Activated naive CD8-positive, alpha-beta T cell treated with anti-CD3 and anti-CD28 coated beads for 36 hours (primary cell): Measurements from ENCODE around the gene SPEG. TPM values are rescaled to one million over a fixed set of nuclear protein-coding genes. Genes with fewer than 3 reads are reported as not detected.
A peak's percentile ranks its signal among the peaks of the same experiment; 100 is the strongest.
"Not testable (repeated sequence)": the region's sequence is repeated elsewhere in the genome, so short reads cannot be mapped to it uniquely, and the experiment has no call there.

ENCODE experiments used
- DNase-seq: peaks from one replicate; pipeline ENCODE4 v3.0.0; 2021
- H3K27ac Mint-ChIP-seq: one replicate; pipeline ENCODE4 v1.8.0; 2022; ENCODE audit warnings: mild to moderate bottlenecking, moderate library complexity, mixed read lengths
- H3K27me3 Mint-ChIP-seq: one replicate; pipeline ENCODE4 v1.8.0; 2022; ENCODE audit warnings: mild to moderate bottlenecking, mixed read lengths
- H3K36me3 Mint-ChIP-seq: one replicate; pipeline ENCODE4 v1.8.0; 2021; ENCODE audit warnings: mild to moderate bottlenecking, mixed read lengths
- H3K4me1 Mint-ChIP-seq: one replicate; pipeline ENCODE4 v1.8.0; 2021; ENCODE audit warnings: mixed read lengths
- H3K4me3 Mint-ChIP-seq: one replicate; pipeline ENCODE4 v1.8.0; 2022; ENCODE audit warnings: mild to moderate bottlenecking, moderate library complexity, mixed read lengths
- H3K9me3 Mint-ChIP-seq: one replicate; pipeline ENCODE4 v1.8.0; 2022; ENCODE audit warnings: mixed read lengths
- total RNA-seq, 2 experiments: library from RNA; stranded (reverse); gene quantifications; one replicate each; pipeline ENCODE4 v1.2.3, GENCODE V29; 2021

The SPEG gene
- total RNA-seq = 1 to 10 TPM; 1.5 to 1.6 TPM

DNA sequence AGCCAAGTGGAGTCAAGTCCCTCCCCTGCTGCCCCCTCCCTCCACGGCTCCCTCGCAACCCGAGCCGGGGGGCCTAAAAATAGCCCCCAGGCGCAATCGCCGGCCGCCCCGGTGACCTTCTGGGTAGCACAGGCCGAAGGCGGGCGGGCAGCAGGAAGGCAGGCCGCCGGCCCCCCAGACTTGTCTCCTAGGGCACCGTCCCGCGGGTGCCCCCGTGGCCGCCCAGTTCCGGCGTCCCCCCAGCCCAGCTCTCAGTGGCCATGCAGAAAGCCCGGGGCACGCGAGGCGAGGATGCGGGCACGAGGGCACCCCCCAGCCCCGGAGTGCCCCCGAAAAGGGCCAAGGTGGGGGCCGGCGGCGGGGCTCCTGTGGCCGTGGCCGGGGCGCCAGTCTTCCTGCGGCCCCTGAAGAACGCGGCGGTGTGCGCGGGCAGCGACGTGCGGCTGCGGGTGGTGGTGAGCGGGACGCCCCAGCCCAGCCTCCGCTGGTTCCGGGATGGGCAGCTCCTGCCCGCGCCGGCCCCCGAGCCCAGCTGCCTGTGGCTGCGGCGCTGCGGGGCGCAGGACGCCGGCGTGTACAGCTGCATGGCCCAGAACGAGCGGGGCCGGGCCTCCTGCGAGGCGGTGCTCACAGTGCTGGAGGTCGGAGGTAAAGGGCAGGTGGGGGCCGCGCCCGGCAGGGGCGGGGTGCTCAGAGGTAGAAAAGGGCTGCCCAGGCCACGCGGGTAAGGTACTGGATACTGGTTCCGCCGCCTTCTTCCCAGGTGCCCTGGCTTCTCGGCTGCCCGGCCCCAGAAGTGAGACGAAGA, at the start of gene SPEG:
TSS of gene SPEG (plus strand) at position 126 of the 808 bp plus-strand sequence. CDS start at position 261, 135 bp downstream.
- no peaks in the 10 kb centered on the region for H3K36me3 Mint-ChIP-seq
- no peak for DNase-seq
- peaks cover 22% of the 10 kb centered on the region for H3K27me3 Mint-ChIP-seq
- H3K4me1 Mint-ChIP-seq = no peaks in the 10 kb centered on the region
- no peak within 1 kb of the TSS for H3K27ac Mint-ChIP-seq
- no peaks in the 10 kb centered on the region for H3K9me3 Mint-ChIP-seq
- H3K4me3 Mint-ChIP-seq = no peak within 1 kb of the TSS

DNA sequence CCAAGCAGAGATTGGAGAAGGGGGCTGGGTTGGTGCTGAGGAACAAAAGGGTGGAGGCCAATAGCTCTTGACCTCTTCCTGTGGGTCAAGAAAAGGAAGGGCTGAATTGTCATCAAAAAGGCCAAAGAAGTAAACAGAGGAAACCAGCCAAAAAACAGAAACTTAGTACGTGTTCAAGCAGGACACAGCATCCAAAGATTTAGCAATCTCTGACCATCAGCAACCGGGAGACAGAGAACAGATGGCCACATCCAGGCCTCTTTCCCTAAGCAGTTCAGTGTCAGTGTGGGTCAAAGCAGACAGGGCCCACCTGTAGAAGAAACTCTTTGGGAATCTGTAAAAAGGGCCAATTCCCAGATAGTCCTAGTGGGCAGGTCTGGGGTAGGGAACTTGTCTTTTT, 49.8 kb upstream of the SPEG start:
- peaks cover 23% of the 10 kb centered on the region for H3K36me3 Mint-ChIP-seq
- no peaks in the 10 kb centered on the region for H3K27me3 Mint-ChIP-seq

DNA sequence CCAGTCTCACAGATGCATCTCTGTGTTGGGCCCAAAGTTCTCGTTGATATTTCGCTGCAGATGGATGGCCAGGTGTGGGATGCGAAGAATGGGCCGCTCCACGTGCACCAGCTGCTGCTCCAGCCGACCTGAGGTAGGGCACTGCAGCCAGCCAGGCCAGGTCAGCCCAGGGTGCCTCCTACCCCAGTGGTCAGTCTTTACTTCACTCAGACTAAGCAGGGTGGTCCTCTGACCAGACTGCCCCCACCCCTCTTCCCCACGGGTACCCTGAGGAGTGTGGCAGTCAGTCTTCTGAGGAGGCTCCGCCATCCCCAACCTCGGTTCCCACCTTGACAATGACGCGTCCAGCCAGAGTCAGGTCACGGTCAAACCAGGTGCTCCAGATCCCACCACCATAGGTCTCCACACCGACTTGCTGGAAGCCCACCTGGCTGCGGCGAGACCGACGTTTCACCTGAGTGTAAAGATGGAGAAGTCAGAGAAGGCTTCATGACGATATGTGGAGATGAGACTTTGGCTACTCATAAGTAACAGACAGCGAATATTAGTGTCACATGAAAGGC, 48.6 kb upstream of the SPEG start:
- Mint-ChIP-seq H3K4me1 (peaks cover 14% of the 10 kb centered on the region), H3K27me3 (no peaks in the 10 kb centered on the region), H3K27ac (no peak overlapping the region), H3K9me3 (no peaks in the 10 kb centered on the region), H3K36me3 (peaks cover 20% of the 10 kb centered on the region), H3K4me3 (peak overlapping the region; percentile 98)
- no peak for DNase-seq

More for the DNA sequence above, 49.8 kb upstream of the SPEG start:
- no peak for DNase-seq
- H3K4me3 Mint-ChIP-seq = peak overlapping the region; percentile 11
- peaks cover 14% of the 10 kb centered on the region for H3K4me1 Mint-ChIP-seq
- no peaks in the 10 kb centered on the region for H3K9me3 Mint-ChIP-seq
- no peak overlapping the region for H3K27ac Mint-ChIP-seq

DNA sequence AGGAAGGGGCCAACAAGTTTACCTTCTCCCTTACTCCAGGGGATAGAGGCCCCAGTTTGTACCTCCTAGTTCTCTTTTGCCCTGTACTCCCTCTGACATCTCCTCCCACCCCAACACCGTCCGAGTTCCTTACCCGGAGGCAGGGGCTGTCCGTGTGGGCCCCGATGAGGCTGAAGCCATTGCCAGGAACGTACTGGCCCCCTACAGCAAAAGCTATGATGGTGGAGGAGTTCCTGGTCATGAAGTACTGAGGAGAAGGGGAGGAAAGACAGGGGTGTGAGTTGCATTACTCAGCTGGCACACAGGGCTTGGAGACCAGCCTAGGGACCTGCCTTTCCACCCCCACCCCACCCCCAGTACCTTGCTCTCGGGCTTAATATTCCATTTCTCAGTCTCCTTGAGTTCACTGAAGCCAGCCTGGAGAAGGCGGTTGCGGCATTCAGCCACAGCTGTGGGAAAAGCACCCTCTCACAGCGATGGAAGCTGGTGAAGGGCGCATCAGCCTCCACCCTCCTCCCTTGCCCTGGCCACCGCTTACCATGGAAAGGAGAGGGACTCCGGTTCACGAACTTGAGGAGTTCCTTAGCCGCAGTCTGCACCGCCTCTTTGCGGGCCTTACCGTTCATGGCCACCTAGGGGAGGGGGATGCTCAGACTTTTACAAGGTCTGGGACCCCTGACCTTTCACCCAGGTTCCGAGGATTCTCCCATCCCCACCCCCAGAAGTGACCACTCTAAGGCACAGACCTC, 47.9 kb upstream of the SPEG start:
- H3K4me3 Mint-ChIP-seq = peak overlapping the region; percentile 98
- H3K27ac Mint-ChIP-seq = peak overlapping the region; percentile 98
- H3K36me3 Mint-ChIP-seq = peaks cover 17% of the 10 kb centered on the region
- H3K4me1 Mint-ChIP-seq = peaks cover 14% of the 10 kb centered on the region
- no peaks in the 10 kb centered on the region for H3K9me3 Mint-ChIP-seq
- no peaks in the 10 kb centered on the region for H3K27me3 Mint-ChIP-seq
- no peak for DNase-seq

DNA sequence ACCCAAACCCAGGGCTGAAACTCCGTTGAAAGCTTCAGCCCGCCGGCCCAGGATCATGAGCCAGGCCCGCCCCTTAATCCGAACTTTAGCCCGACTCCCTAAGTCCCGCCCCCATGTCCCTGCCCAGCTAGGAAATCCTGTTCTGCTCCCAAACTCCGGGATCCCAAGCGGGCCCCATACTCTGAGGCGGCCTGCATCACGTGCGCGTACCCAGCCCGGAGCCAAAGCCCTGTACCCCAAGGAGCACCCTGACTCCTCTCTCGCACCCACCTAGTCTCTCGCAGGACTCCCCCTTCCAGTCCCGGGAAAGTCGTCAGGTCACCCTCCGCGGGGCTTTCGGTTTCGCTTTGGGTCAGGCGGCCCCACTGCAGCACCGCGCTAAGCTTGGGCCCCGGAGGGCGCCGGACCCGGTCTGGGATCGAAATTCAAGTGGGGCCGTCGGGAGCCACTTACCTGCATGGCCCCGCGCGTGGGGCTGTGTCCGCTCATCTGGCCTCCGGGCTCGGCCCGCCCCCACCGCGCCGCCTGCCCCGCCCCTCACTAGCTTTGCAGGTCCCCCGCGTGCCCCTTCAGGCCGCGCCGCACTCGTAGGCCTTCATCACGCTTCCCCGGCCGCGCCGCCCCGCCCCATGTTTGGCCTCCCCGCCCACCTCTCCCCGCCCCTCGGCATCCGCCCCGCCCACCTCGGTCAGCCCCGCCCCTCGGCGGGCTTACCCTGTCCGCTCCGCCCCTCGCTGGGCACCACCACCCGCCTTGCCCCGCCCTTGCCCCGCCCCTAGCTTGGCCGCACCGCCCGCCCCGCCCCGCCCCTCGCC, 47.1 kb upstream of the SPEG start, which contains the start of gene DNPEP:
TSS of gene DNPEP (minus strand) at position 607 of the 815 bp plus-strand sequence. CDS start at position 489, 118 bp downstream.
- peaks cover 14% of the 10 kb centered on the region for H3K4me1 Mint-ChIP-seq
- H3K27me3 Mint-ChIP-seq = no peaks in the 10 kb centered on the region
- no peaks in the 10 kb centered on the region for H3K9me3 Mint-ChIP-seq
- H3K4me3 Mint-ChIP-seq = peak within 1 kb of the TSS; percentile 98
- H3K36me3 Mint-ChIP-seq = peaks cover 17% of the 10 kb centered on the region
- peak within 1 kb of the TSS; percentile 98 for H3K27ac Mint-ChIP-seq
- DNase-seq = peak; percentile 92

DNA sequence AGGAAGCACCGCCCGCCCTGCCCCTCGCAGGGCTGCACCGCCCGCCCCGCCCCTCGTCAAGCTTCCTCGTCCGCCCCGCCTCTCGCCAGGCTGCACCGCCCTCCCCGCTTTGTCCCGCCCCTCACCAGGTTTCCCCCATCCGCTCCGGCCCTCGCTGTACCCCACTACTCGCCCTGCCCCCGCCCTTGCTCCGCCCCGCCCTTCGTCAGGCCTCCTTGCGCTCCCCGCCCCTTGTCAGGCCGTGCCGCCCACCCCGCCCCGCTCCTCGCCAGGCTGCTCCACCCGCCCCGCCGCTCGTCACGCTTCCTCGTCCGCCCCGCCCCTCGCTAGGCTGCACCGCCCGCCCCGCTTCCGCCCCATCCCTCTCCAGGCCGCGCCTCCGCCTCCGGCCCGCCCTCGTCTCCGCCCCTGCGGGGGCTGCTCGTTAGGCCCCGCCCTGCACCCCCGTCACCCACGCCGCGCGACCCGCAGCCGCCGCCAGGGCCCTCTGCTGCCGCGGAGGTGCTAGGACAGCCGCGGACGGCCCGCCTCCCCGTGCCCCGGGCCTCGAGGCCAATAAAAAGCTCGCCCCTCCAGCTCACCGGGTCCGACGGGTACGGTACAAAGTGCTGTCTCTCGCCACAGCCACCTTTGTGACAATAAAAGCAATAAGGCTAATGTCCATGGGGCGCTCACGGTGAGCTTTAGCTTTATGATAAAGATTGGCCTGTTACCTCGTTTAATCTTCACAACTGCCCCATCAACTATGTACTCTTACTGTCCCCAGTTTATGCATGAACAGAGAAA, 46.3 kb upstream of the SPEG start:
- Mint-ChIP-seq H3K27ac (peak overlapping the region; percentile 81), H3K4me1 (peaks cover 14% of the 10 kb centered on the region), H3K9me3 (no peaks in the 10 kb centered on the region), H3K36me3 (peaks cover 17% of the 10 kb centered on the region), H3K27me3 (no peaks in the 10 kb centered on the region), H3K4me3 (peak overlapping the region; percentile 72)
- peak; percentile 99 for DNase-seq

DNA sequence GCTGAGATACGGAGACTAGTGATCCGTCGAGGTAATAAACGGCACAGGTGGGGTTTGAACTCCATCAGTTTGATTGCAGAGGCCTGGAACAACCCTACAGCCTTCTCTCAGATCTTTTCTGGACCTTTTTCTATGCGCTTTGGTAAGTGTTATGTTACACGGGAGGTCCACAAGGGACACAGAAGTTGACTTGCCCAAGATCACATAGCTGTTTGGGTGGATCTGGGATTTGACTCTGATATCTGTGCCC, 45.8 kb upstream of the SPEG start:
- Mint-ChIP-seq H3K36me3 (peaks cover 14% of the 10 kb centered on the region), H3K4me3 (peak overlapping the region; percentile 72), H3K27me3 (no peaks in the 10 kb centered on the region), H3K9me3 (no peaks in the 10 kb centered on the region), H3K27ac (peak overlapping the region; percentile 81), H3K4me1 (peaks cover 14% of the 10 kb centered on the region)
- DNase-seq = no peak

DNA sequence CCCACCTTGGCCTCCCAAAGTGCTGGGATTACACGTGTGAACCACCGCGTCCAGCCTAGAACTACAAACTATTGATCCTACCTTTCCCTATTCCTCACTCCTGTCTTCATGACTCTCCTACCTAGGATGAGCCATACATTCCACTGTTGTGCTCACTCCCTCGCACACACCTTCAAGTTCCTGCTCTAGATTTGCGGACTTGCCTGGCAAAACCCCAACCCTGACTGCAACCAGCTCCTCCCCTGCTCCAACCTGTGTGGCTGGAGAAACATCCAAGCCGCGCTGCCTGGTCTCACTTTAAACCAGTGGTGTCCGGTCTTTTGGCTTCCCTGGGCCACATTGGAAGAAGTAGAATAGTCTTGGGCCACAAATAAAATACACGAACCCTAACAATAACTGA, 41.9 kb upstream of the SPEG start:
- no peak for DNase-seq

DNA sequence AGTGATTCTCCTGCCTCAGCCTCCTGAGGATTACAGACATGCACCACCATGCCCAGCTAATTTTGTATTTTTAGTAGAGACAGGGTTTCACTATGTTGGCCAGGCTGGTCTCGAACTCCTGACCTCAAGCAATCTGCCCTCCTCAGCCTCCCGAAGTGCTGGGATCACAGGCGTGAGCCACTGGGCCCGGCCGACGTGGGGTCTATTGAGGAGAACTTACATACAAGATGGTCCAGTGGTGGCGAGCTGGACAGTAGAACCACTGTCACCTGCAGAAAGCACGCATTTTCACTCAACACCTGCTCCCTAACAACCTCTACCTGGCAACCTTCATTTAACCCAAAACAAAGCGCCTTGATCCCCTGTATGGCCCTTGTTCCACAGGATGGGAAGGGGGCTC, 39.6 kb upstream of the SPEG start:
- not testable (repeated sequence) for H3K4me3 Mint-ChIP-seq, H3K27ac Mint-ChIP-seq, H3K36me3 Mint-ChIP-seq, H3K9me3 Mint-ChIP-seq, DNase-seq, H3K4me1 Mint-ChIP-seq, H3K27me3 Mint-ChIP-seq

More for the DNA sequence above, 41.9 kb upstream of the SPEG start:
- no peaks in the 10 kb centered on the region for H3K9me3 Mint-ChIP-seq
- H3K27ac Mint-ChIP-seq = no peak overlapping the region
- H3K4me1 Mint-ChIP-seq = peaks cover 14% of the 10 kb centered on the region
- no peak overlapping the region for H3K4me3 Mint-ChIP-seq
- H3K27me3 Mint-ChIP-seq = no peaks in the 10 kb centered on the region
- no peaks in the 10 kb centered on the region for H3K36me3 Mint-ChIP-seq

DNA sequence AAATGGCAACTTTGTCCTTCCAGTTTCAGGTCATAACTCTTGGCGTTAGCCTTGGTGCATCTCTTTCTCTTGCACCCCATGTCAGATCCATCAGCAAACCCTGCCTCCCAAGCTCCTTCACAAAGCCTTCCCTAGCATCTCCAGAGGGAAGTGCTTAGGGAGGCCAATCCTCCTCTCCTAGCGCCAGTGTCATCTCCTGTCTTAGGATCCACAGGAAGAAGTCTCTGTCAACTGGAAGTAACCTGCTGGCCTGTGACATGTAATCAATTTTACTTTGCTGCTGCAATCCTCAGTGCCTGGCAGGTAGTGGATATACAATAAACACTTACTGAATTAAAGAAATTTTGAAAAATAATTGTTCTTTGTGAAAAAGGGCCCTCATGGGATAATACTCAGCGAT, 39.0 kb upstream of the SPEG start:
- DNase-seq = no peak
- Mint-ChIP-seq H3K4me1 (peaks cover 7% of the 10 kb centered on the region), H3K4me3 (no peak overlapping the region), H3K36me3 (no peaks in the 10 kb centered on the region), H3K9me3 (no peaks in the 10 kb centered on the region), H3K27me3 (no peaks in the 10 kb centered on the region), H3K27ac (no peak overlapping the region)

DNA sequence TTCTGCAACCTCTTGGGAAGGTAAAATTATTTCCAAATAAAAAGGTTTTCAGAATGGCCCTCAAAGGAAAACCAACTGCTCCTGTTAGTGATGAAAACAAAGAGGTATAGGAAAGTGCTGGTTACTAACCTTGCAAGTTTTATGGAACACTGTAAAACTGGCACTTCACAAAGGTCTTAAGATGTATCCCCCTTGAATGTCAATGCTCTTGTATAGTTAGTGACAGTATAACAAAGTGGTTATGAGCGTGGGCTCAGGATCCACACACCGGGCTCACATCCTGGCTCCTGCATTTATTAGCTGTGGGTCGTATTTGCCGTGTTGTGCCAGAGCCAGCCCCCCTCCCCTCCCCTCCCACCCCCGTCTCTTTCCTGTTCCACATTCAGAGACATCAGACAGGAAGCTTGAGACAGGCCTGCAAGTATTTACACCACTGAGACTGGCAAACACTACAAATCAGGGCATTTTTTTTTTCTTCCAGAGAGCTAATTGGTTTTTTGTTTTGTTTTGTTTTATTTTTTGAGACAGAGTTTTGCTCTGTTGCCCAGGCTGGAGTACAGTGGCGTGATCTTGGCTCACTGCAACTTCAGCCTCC, 37.7 kb upstream of the SPEG start:
- Mint-ChIP-seq H3K36me3 (no peaks in the 10 kb centered on the region), H3K4me1 (peaks cover 7% of the 10 kb centered on the region), H3K4me3 (no peak overlapping the region), H3K9me3 (no peaks in the 10 kb centered on the region), H3K27ac (no peak overlapping the region), H3K27me3 (no peaks in the 10 kb centered on the region)
- no peak for DNase-seq

DNA sequence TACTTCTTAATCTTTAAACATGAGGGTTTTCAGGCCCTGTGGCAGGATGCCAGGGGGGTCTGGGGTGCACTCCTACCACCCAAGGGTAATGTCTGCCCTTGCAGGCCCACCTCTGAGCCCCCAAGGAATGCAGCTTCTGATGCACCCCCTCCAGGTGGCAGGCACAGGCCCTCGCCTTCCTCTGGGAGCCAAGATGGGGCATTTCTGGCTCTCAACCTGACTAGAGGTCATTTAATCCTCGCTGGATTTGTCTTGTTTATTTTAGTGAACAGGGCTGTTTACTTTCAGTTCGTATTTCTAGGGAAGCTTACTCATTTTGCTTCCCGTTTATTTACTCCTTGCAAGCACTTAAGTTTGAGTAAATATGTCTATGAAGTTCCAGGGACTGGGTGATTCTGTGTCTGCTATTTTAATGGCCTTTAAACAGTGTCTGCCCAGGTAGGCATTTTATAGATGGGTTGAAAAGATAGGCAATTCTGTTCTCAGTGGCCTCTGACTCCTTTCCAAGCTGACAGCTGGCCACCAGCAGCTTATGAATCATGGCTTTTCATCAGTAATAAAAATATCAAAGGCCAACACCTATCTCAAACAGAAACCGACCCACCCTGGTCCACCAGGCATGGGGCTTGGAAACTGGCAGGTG, 35.8 kb upstream of the SPEG start:
- H3K27me3 Mint-ChIP-seq = peaks cover 4% of the 10 kb centered on the region
- H3K4me1 Mint-ChIP-seq = peaks cover 7% of the 10 kb centered on the region
- H3K9me3 Mint-ChIP-seq = no peaks in the 10 kb centered on the region
- H3K4me3 Mint-ChIP-seq = no peak overlapping the region
- DNase-seq = no peak
- H3K36me3 Mint-ChIP-seq = no peaks in the 10 kb centered on the region
- no peak overlapping the region for H3K27ac Mint-ChIP-seq

DNA sequence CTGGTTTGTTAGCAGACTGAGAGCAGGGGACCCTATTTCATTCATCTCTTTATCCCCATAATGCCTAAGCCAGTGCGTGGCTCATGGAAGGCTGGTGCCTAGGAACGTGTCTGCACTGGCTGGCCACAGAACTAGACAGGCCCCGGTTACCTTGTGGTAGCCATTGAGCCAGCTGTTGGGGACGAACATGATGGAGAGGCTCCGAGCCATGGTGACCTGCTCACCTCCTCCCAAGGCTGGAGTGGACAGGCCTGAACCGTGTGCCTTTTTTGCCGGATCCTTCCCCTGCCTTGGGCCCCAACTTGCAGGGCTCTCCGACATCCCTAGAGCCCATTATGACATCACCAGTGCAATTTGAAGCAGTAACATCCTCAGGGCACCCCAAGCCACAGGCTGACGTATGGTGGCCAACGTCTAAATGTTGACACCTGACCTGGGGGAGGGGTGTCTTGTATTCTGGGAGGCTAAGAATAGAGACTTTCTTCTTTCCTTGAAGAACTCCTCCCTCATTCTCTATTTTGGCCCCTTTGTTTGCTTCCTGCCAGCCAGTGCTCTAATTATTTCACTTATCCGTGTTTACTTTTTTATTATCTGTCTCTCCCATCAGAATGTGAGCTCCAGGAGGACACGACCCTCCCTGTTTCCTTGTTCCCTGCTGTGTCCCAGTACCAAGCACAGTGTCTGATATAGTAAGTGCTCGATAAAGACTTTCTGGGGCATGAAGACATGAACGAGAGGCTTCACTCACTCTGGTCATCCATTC, 34.7 kb upstream of the SPEG start:
- Mint-ChIP-seq H3K27ac (no peak overlapping the region), H3K36me3 (no peaks in the 10 kb centered on the region), H3K27me3 (peaks cover 12% of the 10 kb centered on the region), H3K4me3 (no peak overlapping the region), H3K9me3 (no peaks in the 10 kb centered on the region), H3K4me1 (peaks cover 7% of the 10 kb centered on the region)
- no peak for DNase-seq
